Measurements from ENCODE around the gene FOSL1. TPM values are rescaled to one million over a fixed set of nuclear protein-coding genes. Genes with fewer than 3 reads are reported as not detected.

FOSL1 gene
- total RNA-seq, 1 experiment from 2014 or later, result 33.7 TPM

DNA sequence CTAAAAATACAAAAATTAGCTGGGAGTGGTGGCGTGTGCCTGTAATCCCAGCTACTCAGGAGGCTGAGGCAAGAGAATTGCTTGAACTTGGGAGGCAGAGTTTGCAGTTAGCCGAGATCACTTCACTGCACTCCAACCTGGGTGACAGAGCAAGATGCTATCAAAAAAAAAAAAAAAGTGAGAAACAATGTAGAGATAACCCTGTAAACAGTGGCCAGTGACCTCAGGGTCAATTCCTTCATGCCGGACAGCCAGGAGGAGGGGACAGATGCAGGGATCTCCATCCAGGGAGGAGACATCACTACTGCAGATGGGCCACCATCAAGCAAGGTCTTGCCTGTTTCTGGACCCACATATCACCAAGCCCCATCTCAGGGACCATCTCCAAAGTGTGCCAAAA, 52.4 kb downstream of the FOSL1 start:
- H3K4me3 Mint-ChIP-seq, result no peak overlapping the region; a peak in 1 of 5 replicates
- no peak overlapping the region for H2BK5ac ChIP-seq (ENCODE audit: insufficient read length, low read length)
- H2BK20ac ChIP-seq (ENCODE audit: low read depth, low read length, poor library complexity, severe bottlenecking), result no peak overlapping the region
- no peak overlapping the region for H4K8ac ChIP-seq (replicated peaks; ENCODE audit: insufficient read length, low read depth, low read length)
- H3K4me2 ChIP-seq (ENCODE audit: insufficient read depth, insufficient read length, low read length), result no peak overlapping the region
- no peak overlapping the region for H3K27ac ChIP-seq (ENCODE audit: insufficient read length, low read depth, low read length)
- peaks cover 20% of the 10 kb centered on the region for H3K27me3 Mint-ChIP-seq (ENCODE audit: low read depth)
- H3K27ac Mint-ChIP-seq, result 0 out of 7 replicates have a peak overlapping the region, but pooled peaks of 1 of the 3 experiments have one; percentile 35
- no peak overlapping the region for H2BK15ac ChIP-seq (ENCODE audit: low read depth, low read length)
- no peak overlapping the region for H3T11ph ChIP-seq (ENCODE audit: low read length)
- no peak overlapping the region for H2BK12ac ChIP-seq (ENCODE audit: insufficient read length, low read depth, low read length)
- no peaks in the 10 kb centered on the region for H3K9me3 ChIP-seq (ENCODE audit: control insufficient read depth, low read depth, low read length)
- no peaks in the 10 kb centered on the region for H3K23me2 ChIP-seq (ENCODE audit: insufficient read length, low read depth, low read length, poor library complexity, severe bottlenecking)
- peaks cover 3 to 7% of the 10 kb centered on the region in 2 experiments; a peak in 2 of 5 replicates for H3K9me3 Mint-ChIP-seq
- H2AK5ac ChIP-seq (ENCODE audit: insufficient read length, low read length), result no peak overlapping the region
- H3K79me1 ChIP-seq (ENCODE audit: insufficient read depth, low read depth, low read length, poor library complexity, severe bottlenecking), result no peaks in the 10 kb centered on the region
- no peak overlapping the region for H3K9ac ChIP-seq (ENCODE audit: extremely low read depth, insufficient read length, low read length)
- no peak overlapping the region for H2AFZ ChIP-seq (ENCODE audit: low read length)
- H3K4me1 Mint-ChIP-seq, result peaks cover 8 to 14% of the 10 kb centered on the region in 2 experiments
- no peak overlapping the region for H3K4ac ChIP-seq (ENCODE audit: low read depth, low read length)
- H3K27me3 ChIP-seq (ENCODE audit: insufficient read depth, low read length), result no peaks in the 10 kb centered on the region
- H3K14ac ChIP-seq (ENCODE audit: insufficient read depth, low read length), result no peak overlapping the region
- peaks cover 10 to 18% (median 11%) of the 10 kb centered on the region in 3 experiments; a peak in 6 of 7 replicates for H3K36me3 Mint-ChIP-seq (ENCODE audit: insufficient read depth in 1 of 3, low read depth in 3 of 3)
- no peak overlapping the region for H4K91ac ChIP-seq (ENCODE audit: insufficient read length, low read depth, low read length)
- no peak for DNase-seq
- H4K20me1 ChIP-seq (ENCODE audit: control insufficient read depth, insufficient read depth, insufficient read length), result no peaks in the 10 kb centered on the region
- H3K56ac ChIP-seq (ENCODE audit: insufficient read length, low read depth, low read length), result no peak overlapping the region
- WGBS (ENCODE audit: extremely low coverage, insufficient read length, low lambda C conversion rate), result no CpG with 5 or more reads among the region's 3 CpGs
- no peaks in the 10 kb centered on the region for H3K4me1 ChIP-seq (ENCODE audit: insufficient read depth, low read length)
- no peak for TF ChIP-seq CTCF (conservative IDR thresholded peaks at IDR 0.05)
- H3K18ac ChIP-seq (ENCODE audit: insufficient read length, low read depth, low read length), result no peak overlapping the region
- no peak overlapping the region for H4K5ac ChIP-seq (ENCODE audit: insufficient read length, low read depth, low read length)
- no peaks in the 10 kb centered on the region for H3K79me2 ChIP-seq (ENCODE audit: insufficient read depth, low read length)
- no peak overlapping the region for H3K23ac ChIP-seq (ENCODE audit: insufficient read length, low read depth, low read length)
- H2BK120ac ChIP-seq (ENCODE audit: low read depth, low read length, poor library complexity, severe bottlenecking), result no peak overlapping the region

All from H9 (cell line).